Measurements from ENCODE around the gene PSMB8.
A peak's percentile ranks its signal among the peaks of the same experiment; 100 is the strongest.
"Not testable (repeated sequence)": the region's sequence is repeated elsewhere in the genome, so short reads cannot be mapped to it uniquely, and the experiment has no call there.

Gene PSMB8

GRCh38 chr6:32885698-32886286, 41.9 kb upstream of the PSMB8 start:
- TF ChIP-seq CTCF (IDR thresholded peaks at IDR 0.05; ENCODE audit: borderline replicate concordance, insufficient read depth, low read depth, low read length), result no peak
- no peak overlapping the region for H3K4me3 ChIP-seq (ENCODE audit: low read depth, low read length)

GRCh38 chr6:32883789-32884188, 39.9 kb upstream of the PSMB8 start:
- no peak for TF ChIP-seq CTCF (IDR thresholded peaks at IDR 0.05; ENCODE audit: borderline replicate concordance, insufficient read depth, low read depth, low read length)
- H3K4me3 ChIP-seq (ENCODE audit: low read depth, low read length), result no peak overlapping the region

- no peak for TF ChIP-seq CTCF (IDR thresholded peaks at IDR 0.05; ENCODE audit: borderline replicate concordance, insufficient read depth, low read depth, low read length)
- H3K4me3 ChIP-seq (ENCODE audit: low read depth, low read length), result no peak overlapping the region
Observed at GRCh38 chr6:32882879-32883250, 39.0 kb upstream of the PSMB8 start.

GRCh38 chr6:32880962-32881361, 37.1 kb upstream of the PSMB8 start:
- H3K4me3 ChIP-seq (ENCODE audit: low read depth, low read length), result not testable (repeated sequence)

- TF ChIP-seq CTCF (IDR thresholded peaks at IDR 0.05; ENCODE audit: borderline replicate concordance, insufficient read depth, low read depth, low read length), result no peak
Observed at GRCh38 chr6:32879691-32880090, 35.8 kb upstream of the PSMB8 start.

GRCh38 chr6:32876603-32877002, 32.8 kb upstream of the PSMB8 start:
- TF ChIP-seq CTCF (IDR thresholded peaks at IDR 0.05; ENCODE audit: borderline replicate concordance, insufficient read depth, low read depth, low read length), result no peak
- no peak overlapping the region for H3K4me3 ChIP-seq (ENCODE audit: low read depth, low read length)

More at GRCh38 chr6:32879691-32880090, 35.8 kb upstream of the PSMB8 start:
- H3K4me3 ChIP-seq (ENCODE audit: low read depth, low read length), result no peak overlapping the region

- H3K4me3 ChIP-seq (ENCODE audit: low read depth, low read length), result not testable (repeated sequence)
Observed at GRCh38 chr6:32873947-32874346, 30.1 kb upstream of the PSMB8 start.

- no peak overlapping the region for H3K4me3 ChIP-seq (ENCODE audit: low read depth, low read length)
- peak; percentile 62 for TF ChIP-seq CTCF (IDR thresholded peaks at IDR 0.05; ENCODE audit: borderline replicate concordance, insufficient read depth, low read depth, low read length)
Observed at GRCh38 chr6:32868257-32868788, 24.5 kb upstream of the PSMB8 start.
